GM19452 (cell line): ENCODE data around the gene LGSN.
"Not testable (repeated sequence)": the region's sequence is repeated elsewhere in the genome, so short reads cannot be mapped to it uniquely, and the experiment has no call there.

ENCODE experiments used
- ATAC-seq: cut with Tn5 transposase; IDR thresholded peaks from one replicate; pipeline ENCODE4 v1.9.1; 2021; ENCODE audit not compliant: unreplicated experiment

LGSN gene

DNA sequence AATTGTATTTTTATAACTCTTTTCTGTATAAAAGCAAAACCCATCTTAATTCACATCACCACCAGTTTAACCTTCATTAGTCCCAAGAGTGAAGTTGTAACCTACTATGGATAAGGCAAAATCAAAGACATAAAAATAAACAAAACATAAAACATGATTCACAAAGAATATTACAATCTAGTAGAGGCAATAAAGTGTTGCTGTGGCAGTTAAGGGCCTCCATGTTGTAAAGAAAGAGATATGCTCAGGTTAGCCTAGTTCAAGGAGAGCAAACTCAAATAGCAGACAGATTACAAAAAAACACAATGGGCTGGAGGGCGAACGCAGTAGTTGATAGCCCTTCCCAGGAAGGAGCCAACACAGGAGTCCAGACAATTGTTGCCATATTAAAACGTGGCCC is 13.4 kb downstream of the LGSN start:
- no peak for ATAC-seq

DNA sequence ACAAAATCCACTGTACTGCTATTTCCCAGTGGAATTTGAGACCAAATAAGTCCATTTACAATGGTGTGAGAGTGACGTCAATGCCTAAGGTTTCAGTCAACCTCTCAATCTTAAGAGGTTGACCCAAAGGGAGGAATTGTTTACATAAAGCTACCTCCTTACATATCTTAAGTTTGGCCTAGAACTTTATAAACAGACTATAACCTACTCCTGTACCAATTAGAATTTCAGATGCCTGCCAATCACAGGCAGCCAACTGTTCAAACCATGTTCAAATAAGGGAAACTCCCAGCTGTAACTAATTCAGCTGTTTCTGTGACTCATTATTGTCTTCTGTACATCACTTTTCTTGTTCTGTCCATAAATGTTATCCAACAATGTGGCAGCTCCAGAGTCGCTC is 14.5 kb downstream of the LGSN start:
- ATAC-seq = no peak

DNA sequence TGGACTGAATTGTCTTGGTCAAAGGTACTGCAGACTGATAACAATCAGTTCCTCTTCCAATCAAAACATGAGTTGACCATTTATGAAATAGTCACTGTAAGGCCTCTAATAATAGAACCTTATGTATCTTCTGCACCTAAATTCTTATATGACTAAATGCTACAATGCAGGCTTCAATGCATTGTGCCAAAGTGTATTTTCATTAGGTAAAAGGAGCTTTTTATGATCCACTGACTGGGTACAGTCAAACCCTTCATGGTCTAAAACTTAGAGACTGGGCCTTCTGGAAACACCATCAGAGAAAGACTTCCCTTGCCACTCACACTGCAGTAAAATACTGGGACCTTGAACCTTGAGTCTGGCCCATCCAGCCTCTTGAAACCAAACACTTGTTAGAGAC is 16.3 kb downstream of the LGSN start:
- no peak for ATAC-seq

DNA sequence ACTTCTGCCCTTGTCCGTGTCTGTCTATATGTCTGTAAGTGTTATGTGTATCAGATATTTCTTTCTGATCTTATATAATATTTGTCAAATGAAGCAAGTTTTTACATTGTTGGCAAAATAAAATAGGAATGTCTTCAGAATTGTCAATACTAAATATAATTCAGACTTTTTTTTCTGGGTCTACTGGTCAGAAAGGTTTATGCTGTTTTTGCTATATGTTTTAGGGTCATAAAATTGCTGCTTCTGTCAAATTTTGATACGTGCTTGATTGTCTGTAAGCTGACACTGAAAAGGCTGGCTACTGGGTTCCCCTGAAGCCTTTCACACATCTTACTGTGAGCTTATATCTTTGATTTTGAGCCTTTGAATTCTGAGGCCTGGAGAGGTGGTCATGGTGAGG is 20.1 kb downstream of the LGSN start:
- no peak for ATAC-seq

DNA sequence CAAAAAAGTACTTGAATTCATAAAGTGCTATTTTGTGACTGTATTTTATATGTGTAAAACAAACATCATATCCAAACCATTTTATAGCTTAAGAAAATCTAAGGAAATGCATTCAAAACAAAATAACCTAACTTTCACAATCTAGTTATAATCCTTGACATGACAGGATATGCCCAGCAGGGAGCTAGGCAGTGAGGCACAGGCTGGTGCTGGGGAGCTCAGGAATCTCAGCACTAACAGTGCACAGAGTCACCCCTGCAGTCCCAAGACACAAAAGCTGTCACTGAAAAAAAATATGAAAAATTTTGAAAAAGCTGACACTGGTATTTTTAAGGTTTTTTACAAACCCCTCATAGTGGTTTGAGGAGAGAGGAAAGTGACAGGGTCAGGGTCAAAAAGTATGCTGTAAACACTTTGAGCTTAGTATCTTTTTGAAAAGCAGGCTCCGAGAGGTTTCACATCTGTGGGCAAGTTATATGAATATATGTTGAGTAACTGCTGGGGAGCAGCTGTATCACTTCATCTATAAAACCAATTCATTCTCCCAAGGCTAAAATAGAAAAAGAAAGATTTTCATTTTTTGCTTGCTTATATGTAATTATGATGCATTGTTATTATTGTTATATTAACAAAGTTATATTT is 24.1 kb downstream of the LGSN start:
- no peak for ATAC-seq

DNA sequence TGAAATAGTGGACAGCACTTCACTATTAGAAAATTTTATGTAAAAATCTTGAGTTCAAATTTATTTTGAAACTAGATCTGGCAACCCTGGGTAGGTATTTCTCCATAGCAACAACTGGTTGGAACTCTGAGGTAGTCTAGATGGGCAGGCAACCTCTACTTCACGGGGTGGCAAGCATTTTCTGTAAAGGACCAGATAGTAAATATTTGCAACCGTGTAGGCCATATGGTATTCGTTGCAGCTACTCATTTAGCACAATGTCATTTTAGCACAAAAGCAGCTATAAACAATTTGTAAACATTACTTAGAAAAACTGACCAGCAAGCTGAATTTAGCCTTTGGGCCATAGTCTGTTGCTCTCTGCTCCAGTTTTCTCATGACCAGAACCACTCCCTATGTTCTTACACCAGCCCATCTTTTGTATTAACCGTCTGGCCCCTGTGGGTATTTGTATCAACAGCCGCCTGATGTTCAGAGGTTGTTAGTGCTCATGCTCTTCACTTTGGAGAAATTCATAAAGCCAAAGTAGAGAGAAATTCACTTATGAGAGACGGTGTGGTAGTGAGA is 29.2 kb downstream of the LGSN start:
- ATAC-seq = no peak

DNA sequence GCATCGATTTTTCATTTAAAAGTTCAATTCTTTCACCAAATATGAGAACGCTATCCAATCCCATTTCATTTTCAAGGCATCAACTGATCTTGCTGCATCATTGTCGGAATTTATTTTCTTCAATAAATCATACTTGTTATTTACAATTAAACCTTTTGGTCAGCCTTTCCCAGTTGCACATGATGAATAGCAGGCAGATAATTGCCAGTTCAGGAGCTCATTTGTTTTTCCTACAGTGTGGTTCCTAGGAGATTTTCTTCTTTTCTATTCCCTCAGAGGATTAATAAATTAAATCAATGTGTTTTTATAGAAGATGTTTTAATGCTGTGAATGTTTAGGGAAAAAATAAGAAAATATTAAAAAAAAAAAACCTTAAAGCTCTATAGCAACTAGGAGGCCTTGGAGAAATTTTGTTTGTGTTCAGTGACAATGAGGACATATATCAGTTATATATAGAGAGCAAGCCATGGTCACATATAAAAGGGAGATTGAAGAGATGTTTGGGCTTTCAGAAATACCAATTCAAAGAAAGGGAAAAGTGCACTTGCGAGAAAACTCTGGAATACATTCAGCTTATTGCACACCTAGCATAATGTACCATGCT is 30.4 kb downstream of the LGSN start:
- ATAC-seq = no peak

DNA sequence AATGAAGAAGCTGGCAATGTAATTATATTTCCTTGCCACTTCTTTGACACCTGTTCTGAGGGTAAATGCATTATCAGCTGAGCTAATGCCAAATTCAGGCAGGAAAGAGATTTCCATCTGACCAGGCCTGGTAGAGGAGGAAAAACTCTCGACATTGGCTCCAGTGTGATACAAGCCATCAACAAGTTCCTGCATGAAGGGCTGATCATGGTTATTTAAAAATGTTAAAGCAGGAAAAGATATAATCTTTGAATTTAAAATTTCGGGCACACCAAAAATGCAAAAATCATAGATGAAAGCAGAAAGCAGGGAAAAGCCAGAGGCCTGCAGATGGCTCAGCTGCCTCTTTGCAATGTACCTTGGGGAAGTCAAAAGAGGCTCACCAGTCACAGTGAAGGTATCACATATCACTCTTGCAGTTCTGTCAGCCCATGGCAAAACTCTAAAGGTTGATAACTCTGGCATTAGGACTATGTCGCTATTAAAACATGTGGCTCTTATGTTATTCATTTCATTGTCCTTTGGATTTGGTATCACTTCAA is 39.1 kb downstream of the LGSN start:
- no peak for ATAC-seq

DNA sequence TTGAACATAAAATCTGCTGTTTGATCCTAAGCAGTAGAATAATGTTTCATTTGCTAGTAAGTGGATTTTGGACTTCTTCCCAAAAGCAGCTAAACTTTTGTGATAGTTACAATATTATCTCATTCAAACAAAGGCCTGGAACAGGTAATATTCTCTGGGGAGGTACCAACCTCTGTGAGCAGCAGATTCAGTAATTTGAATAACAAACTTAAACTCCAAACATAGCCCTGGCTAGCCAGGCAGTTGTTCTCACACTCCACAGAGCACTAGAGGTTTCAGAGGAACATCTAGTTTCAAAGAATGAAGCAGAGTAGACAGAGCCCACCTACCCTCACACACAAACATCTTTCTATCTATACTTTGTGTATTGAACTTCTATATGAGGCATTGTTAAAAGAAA is 40.9 kb downstream of the LGSN start:
- no peak for ATAC-seq

DNA sequence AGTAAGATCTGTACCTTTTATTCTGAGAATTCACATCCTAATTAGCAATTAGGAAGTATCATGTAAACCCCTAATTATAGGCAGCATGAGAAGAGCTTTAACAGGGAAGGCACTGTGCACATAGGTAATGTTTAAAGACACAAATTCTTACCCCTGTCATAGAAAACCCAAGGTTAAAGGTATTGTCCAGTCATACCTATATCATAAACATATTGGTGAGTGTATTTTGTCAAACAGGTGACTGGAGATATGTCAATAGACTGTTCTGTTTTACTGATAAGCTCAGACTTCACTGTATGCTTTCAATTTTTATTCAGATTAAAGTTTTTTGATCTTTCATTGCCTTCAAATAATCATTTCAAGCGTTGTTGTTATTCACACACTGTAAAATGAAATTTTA is 43.8 kb downstream of the LGSN start:
- ATAC-seq = no peak

DNA sequence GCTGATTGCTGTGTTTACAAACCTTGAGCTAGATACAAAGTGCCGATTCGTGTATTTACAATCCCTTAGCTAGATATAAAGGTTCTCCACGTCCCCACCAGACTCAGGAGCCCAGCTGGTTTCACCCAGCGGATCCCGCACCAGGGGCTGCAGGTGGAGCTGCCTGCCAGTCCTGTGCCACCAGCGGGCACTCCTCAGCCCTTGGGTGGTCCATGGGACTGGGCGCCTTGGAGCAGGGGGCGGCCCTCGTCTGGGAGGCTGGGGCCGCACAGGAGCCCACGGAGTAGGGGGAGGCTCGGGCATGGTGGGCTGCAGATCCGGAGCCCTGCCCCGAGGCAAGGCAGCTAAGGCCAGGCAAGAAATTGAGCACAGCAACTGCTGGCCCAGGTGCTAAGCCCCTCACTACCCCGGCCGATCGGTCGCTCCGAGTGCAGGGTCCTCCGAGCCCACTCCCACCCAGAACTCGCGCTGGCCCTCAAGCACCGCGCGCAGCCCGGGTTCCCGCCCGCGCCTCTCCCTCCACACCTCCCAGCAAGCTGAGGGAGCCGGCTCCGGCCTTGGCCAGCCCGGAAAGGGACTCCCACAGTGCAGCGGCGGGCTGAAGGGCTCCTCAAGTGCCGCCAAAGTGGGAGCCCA is 44.9 kb downstream of the LGSN start:
- ATAC-seq = not testable (repeated sequence)

DNA sequence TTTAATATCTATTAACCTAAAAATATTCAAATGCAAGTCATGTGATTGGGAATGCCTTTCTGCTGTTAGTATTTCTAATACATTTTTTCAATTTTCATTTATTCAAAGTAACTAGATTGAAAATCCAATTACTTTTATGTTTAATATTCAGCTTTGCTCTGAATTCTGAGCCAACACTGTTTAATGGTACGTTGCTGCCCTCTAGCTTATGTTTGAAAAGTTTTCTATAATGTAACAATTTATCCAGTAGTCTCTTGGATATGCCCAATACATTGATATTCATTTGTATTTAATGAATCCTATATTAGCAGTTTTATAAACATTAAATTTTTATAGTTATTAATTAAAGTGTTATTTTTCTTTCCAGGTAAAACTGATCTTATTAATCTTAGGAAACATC is 47.4 kb downstream of the LGSN start:
- ATAC-seq = no peak

DNA sequence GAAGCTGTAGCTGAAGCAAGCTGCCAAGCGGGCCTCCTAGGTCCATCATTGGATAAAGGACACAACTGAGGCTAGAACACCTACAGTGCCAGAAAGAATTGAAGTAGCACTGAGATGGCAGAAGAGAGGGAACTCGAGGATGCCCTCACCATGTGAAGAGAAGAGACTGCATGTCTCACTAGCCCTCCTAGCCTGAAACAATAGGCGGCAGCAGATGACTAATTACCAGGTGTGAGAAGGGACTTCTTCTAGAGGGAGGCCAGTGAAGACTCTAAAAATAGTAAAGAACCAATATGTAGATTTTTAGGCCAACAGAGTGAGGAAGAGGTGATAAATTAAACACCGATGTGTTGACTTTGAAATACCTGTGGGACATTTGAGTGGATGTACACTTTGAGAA is 50.3 kb downstream of the LGSN start:
- peak; percentile 66 for ATAC-seq

DNA sequence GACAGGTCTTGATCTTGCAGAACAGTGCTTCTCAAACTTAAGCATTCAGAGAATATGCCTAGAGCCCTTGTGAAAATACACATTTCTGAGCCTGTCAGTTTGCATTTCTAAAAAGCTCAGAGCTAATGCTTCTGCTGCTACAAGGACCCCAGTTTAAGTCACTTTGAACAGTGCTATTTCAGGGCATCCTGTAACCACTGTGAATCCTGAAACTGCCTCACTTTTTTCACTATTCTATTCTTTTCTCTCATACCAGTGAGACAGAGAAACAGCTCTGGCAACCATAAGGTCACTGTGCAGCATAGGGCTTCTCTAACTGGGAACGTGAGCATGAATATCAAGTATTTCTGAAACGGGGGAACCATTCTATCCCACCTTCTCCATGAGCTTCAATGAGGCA is 51.2 kb downstream of the LGSN start:
- ATAC-seq = peak; percentile 63

DNA sequence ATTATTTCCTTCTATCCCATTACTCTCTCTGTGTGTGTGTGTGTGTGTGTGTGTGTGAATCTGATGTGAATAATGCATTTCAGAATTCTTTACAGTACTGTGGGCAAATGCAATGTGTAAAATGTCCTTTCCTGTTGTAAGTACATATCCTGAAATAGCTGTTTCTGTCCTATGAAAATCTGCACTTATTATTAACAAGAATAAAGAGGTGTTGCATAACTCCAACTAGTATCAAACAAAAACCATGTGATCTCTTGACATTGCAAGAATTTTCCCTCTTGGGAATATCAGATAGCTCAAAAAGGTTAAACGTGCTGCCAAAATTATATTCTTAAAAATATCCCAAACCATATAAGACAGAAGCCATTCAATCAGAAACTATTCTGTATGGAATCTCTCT is 52.0 kb downstream of the LGSN start:
- ATAC-seq = no peak

DNA sequence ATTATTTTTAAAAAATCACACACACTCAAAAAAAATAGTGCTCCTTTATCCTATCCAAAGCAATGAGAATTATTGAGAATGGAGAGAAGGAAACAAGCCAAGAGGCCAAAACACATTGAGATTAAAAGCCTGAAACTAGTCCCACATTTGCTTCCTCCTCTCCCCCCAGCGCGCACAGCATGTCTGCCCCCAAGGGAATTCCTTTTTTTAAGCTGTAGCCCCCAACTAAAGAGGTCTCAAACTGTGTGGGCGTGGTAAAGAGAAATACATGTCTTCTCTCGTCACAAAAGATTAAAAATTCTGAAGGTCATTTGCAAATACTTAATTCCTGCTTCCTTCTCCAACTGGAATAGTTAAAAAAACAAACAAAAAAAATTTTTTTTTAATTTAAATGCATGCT is 52.7 kb downstream of the LGSN start:
- no peak for ATAC-seq

DNA sequence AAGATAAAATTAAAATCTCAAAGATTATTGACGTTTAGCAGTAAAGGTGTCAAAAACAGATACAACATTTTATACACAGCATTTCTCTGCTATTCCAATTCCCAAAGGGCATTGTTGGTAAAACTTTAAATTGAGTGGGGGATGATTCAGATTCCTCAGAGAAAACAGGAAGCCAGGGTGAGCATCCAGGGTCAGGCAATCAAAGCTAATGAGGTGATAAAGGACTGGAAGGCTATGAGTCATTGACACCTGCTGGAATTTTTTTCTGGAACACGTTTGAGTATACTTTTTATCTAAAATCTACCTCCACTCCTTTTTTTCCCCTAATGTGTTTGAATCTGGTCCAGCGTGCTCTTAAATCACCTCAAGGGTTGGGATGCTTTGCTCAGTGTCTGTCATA is 56.3 kb downstream of the LGSN start:
- ATAC-seq = no peak

DNA sequence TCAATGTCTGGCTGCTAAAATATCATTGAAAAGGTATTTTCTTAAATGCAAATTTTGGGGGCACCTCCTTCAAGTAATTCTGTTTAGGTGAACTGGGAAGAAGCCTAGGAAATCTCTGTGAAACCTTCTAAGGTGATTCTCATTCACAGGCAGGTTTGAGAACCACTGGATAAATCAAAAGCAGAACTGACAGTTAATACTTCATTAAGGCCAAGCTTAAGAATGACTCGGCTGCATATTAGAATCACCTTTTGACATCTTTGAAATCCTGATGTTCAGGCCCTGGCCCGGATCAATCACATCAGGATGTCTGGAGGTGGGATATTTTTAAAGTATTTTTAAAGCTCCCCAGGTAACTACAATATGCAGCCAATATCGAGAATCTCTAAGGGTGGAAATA is 58.0 kb downstream of the LGSN start:
- ATAC-seq = no peak

DNA sequence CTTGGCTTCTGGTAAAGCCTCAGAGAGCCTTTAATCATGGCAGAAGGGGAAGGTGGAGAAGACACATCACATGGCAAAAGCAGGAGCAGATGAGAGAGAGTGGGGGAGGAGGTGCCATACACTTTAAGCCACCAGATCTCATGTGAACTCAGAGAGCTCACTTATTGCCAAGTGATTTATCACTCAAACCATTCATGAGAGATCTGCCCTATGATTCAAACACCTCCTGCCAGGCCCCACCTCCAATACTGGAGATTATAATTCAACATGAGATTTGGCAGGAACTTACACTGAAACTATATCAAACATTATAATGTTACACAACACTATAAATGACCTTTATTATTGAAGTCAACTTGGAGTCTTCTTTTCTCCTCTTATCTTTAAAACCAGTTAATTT is 60.6 kb downstream of the LGSN start:
- no peak for ATAC-seq

DNA sequence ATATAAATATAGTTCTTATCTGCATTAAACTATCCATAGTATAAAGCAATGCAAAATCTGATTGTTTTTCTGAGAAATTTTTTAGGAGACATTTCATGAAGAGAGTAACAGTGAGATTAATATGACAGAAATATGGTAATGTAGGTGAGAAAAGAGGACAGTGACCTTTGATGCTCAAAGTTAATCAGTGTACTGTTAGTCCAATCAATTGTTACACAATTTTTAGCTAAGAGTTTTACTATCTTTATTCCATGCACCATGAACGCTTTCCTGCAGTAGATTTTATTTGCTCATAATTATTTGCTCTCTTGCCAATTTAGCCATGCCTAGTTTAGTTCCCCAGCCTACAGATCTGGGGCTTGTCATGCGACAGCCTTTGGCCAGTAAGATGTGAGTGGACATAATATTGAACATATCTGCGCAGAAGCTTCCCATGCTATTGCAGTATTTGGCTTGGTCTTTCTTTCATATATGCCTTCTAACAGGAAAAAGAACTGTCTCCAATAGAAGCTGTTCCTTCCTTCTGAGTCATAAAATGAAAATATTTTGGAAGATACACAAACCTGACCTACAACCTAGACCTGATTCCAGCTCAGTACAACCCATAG is 69.8 kb downstream of the LGSN start:
- ATAC-seq = no peak

DNA sequence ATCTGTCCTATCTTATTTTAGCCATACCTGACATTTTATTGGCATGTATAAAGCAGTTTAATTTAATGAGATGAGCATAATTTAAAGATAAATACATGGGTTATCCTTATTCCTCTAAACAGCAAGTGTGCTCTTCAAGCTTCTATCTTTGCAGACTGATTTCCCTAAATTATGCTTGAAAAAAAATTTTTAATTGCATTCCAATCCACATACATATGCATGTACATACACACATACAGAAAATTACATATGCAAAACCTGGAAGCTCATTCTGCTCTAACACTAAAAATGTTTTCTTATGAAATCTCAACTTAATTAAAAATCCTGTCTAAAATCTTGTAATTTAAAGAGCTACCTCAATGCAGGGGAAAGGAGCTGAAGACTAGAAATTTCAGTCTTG is 73.2 kb downstream of the LGSN start:
- ATAC-seq = no peak

DNA sequence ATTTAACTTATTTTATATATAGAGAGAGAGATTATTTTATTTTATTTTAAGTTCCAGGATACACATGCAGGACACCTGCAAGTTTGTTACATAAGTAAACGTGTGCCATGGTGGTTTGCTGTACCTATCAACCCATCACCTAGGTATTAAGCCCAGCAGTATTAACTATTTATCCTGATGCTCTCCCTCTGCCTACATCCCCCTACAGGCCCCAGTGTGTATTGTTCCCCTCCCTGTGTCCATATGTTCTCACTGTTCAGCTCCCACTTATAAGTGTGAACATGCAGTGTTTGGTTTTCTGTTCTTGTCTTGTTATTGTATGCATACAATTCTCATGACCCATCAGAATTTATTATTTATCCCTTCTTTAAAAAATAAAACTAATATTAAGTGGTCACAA is 73.9 kb downstream of the LGSN start:
- ATAC-seq = no peak
